Skeletal muscle tissue (tissue), 4 donors: ENCODE results near the gene GADD45G. TPM values are rescaled to one million over a fixed set of nuclear protein-coding genes. Genes with fewer than 3 reads are reported as not detected.

Experiments used
- H3K27ac ChIP-seq: one replicate; pipeline ENCODE4 v1.7.0; 2013; ENCODE audit warnings: mild to moderate bottlenecking, low read depth, low read length, inconsistent platforms
- H3K27me3 ChIP-seq, 3 donors: one replicate each; pipeline ENCODE4 v1.7.0; 2013; ENCODE audit warnings: low read length in 3 of 3; ENCODE audit not compliant: control insufficient read depth in 3 of 3, insufficient read depth in 3 of 3
- H3K36me3 ChIP-seq, 3 donors: one replicate each; pipeline ENCODE4 v1.7.0; 2013; ENCODE audit warnings: low read length in 3 of 3; ENCODE audit not compliant: control insufficient read depth in 3 of 3, insufficient read depth in 3 of 3
- H3K4me1 ChIP-seq, 3 donors: one replicate each; pipeline ENCODE4 v1.7.0; 2013; ENCODE audit warnings: low read length in 3 of 3, mild to moderate bottlenecking in 3 of 3; ENCODE audit not compliant: control insufficient read depth in 3 of 3, insufficient read depth in 3 of 3
- H3K4me3 ChIP-seq, 3 donors: one replicate each; pipeline ENCODE4 v1.7.0; 2013; ENCODE audit warnings: low read length in 3 of 3
- H3K9ac ChIP-seq, 3 donors: one replicate each; pipeline ENCODE4 v1.7.0; 2013; ENCODE audit warnings: low read length in 3 of 3, mild to moderate bottlenecking in 3 of 3, moderate library complexity in 2 of 3, low read depth in 1 of 3
- H3K9me3 ChIP-seq, 3 donors: one replicate each; pipeline ENCODE4 v1.7.0; 2013; ENCODE audit warnings: low read length in 3 of 3; ENCODE audit not compliant: control insufficient read depth in 3 of 3
- total RNA-seq: library from RNA; depleted of rRNA; stranded (reverse); fragments of >200 nt; gene quantifications from one replicate; pipeline ENCODE4 v1.2.3, GENCODE V29; 2014
- donor health status: Osteomylitis.

The GADD45G gene
- total RNA-seq, 1 donor from 2014 or later = 2.1 TPM

DNA sequence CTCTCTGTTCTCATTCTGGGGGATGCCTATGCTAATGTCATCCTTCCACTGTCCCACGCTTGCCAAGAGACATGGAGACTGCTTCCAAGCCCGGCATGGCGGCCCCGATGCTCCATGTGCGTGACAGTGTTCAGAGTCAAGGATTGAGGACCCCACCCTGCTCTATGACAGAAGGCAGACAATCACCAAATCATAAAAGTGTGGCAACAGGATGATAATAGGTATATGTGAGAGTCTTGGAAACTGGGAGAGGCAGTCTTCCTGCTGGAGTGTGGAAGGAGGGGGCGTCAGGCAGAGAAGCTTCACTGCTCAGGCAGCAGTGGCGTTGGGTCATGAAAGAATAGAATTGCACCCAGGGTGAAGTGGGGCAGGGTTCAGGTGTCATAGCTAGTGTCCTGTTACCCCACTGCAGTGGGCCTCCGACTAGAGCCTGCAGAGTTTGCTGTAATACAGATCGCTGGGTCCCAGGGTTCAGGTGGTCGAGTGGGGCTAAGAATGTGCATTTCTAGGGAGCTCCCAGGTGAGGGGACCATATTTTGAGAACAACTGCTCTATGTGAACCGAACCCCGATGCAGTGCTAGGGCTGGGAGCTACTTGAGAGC is 12.5 kb upstream of the GADD45G start:
- Histone ChIP-seq H3K4me1 (no peaks in the 10 kb centered on the region), H3K9ac (no peak overlapping the region), H3K27ac (no peak overlapping the region), H3K27me3 (peaks cover 0 to 7% (median 3%) of the 10 kb centered on the region in 3 donors), H3K36me3 (no peaks in the 10 kb centered on the region), H3K4me3 (no peak overlapping the region), H3K9me3 (no peaks in the 10 kb centered on the region)

DNA sequence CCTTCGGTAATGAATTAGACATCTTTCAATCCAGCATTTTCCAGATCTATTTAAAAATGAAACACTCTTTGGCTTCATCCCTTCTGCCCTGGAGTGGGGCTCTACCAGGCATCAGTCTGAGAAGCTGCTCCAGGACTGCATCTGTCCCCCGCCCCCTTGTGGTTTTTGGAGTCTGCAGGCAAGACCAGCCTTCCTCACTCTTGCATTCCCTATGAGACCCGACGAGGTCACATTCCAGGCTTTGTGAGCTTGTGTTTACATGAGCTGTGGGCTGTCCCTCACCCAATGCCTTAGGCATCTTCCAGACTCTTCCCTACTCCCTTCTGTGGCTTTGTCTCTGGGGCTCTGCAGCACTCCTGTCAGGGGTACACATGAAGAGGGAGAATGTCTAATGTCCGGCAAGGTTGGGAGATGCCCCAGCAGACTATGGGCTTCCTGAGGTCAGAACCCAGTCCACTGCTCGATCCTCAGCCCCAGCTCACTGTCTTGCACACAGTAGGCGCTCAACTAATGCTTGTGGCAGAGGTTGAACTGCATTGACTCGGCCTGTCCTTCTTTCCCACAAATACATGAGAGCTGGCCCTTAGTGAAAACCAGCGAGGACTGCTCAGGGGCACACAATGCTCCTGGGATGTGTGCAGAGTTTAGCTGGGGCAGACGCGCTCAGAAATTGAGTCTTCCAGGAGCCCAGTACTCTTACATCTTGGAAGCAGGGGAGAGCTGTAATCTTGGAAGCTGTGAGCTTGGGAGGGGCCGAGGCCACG is 11.7 kb upstream of the GADD45G start:
- no peak overlapping the region for H3K9ac ChIP-seq
- no peaks in the 10 kb centered on the region for H3K4me1 ChIP-seq
- H3K27ac ChIP-seq = no peak overlapping the region
- no peaks in the 10 kb centered on the region for H3K9me3 ChIP-seq
- no peaks in the 10 kb centered on the region for H3K36me3 ChIP-seq
- peaks cover 0 to 7% (median 3%) of the 10 kb centered on the region in 3 donors for H3K27me3 ChIP-seq
- no peak overlapping the region for H3K4me3 ChIP-seq

DNA sequence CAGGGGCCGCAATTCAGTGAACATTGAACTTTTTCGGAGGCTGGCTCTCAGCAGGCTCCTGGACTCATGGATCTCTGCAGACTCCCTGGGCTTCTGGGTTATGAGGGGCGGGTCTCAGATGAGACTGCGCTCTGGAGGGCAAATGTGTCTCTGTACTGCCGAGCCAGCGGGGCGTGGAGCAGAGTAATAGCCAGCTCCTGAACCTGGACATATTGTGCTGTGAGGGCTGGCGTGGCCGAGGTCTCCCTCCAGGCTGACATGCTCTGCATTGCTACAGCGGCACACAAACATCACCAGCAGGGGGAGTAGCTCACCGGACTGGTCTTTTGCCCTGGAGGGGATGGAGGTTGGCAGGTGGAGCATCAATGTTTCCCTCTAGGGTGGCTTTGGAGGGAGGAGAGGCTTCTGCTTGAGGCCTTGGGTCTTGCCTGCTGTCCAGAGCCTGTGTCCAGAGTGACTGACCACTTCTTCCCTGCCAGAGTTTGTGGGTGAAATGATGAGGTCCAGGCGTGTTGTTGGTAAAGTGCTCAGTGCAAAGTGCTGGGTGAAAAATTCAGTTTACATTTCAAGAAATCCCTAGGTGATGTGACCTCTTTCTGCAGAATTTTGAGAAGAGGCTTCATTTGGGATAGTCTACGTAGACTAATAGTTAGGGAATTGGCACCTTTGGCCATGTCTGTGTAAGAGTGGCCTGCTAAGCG is 10.9 kb upstream of the GADD45G start:
- H3K27me3 ChIP-seq = peaks cover 0 to 7% (median 3%) of the 10 kb centered on the region in 3 donors
- H3K36me3 ChIP-seq = no peaks in the 10 kb centered on the region
- H3K9ac ChIP-seq = no peak overlapping the region
- H3K27ac ChIP-seq = no peak overlapping the region
- H3K9me3 ChIP-seq = no peaks in the 10 kb centered on the region
- H3K4me3 ChIP-seq = no peak overlapping the region
- H3K4me1 ChIP-seq = no peaks in the 10 kb centered on the region

DNA sequence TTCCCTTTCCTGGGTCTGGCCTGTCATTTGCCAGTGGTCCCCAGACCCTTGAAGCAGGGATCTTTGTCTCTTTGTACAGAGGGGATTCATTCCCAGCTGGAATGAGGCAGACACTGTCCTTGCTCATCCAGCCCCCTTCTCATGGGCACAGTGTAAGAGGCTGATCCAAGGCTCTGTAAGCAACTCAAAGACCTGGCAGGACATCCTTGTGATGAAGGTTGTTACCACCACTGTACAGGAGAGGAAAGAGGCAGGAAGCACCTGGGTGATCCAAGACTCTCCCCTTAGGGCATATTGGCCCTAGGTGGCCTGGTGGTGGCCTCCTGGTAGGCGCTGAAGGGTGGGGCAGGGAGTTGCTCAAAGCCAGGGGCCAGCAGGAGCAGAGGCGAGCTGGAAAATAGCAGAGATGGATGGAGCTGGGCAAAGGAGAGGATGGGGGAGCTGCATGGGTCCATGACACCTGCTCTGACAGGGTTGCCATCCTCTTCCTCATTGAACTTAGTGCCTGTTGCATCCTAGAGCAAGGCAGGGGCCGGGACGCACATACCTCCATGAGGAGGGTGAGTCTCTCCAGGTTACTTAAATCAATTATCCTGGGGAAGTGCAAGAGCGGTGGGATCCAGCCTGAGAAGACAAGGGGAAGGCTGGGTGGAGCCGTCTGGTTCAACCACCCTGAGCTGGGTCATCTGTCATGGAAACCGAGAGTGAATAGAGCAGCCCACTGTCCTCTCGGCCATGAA is 9.8 kb upstream of the GADD45G start:
- no peak overlapping the region for H3K27ac ChIP-seq
- no peak overlapping the region for H3K4me3 ChIP-seq
- H3K9ac ChIP-seq = no peak overlapping the region
- H3K27me3 ChIP-seq = peaks cover 0 to 7% (median 3%) of the 10 kb centered on the region in 3 donors
- no peaks in the 10 kb centered on the region for H3K4me1 ChIP-seq
- H3K9me3 ChIP-seq = no peaks in the 10 kb centered on the region
- H3K36me3 ChIP-seq = no peaks in the 10 kb centered on the region

DNA sequence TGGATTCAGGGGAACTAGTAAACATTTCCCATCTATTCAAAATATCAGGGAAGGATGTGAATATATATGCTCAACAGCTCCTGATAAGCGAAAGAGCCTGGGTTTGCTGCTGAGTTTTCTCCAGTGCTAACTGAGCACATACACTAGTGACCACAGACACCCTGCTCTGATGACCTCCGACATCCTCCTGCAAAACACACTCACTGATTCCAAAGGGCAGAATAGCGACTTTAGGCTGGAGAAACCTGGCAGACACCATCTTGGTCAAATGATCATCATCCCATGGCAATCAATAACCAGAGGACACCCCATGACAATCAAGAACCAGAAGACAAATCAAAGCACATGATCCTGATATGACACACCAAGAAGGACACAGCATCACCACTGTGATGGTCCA is 9.2 kb upstream of the GADD45G start:
- Histone ChIP-seq H3K36me3 (no peaks in the 10 kb centered on the region), H3K4me3 (no peak overlapping the region), H3K9ac (no peak overlapping the region), H3K4me1 (no peaks in the 10 kb centered on the region), H3K27ac (no peak overlapping the region), H3K9me3 (no peaks in the 10 kb centered on the region), H3K27me3 (peaks cover 0 to 7% (median 0%) of the 10 kb centered on the region in 3 donors)

DNA sequence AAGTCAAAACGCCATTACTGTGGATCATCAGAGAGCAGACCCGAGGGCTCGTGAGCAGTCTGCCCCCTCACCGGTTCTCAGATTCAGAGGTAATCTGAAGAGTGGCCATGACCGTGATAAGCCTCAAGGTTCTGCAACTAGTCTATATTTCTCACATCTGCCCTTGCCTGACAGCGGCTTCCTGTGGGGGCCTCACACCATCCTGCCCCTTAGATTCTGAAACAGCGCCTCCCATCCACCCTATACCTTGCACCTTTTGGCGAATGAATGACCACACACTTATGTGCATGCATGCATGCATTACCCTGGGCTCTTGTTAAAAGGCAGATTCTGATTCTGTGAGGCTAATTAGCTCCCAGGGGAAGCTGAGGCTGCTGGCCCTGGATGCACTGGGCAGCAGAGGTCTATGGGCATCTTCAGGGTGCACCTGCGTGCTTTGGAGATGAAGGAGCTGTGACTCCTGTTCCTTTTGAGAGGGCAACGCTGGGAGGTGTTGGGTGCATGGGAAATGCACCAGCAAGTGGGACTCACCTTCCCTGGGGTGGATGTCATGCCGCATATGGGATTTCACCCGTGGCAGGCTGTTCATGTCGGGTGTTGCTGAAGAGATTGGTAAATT is 7.8 kb upstream of the GADD45G start:
- H3K9ac ChIP-seq = no peak overlapping the region
- no peak overlapping the region for H3K4me3 ChIP-seq
- H3K4me1 ChIP-seq = no peaks in the 10 kb centered on the region
- H3K9me3 ChIP-seq = no peaks in the 10 kb centered on the region
- H3K27ac ChIP-seq = no peak overlapping the region
- no peaks in the 10 kb centered on the region for H3K36me3 ChIP-seq
- H3K27me3 ChIP-seq = peaks cover 0 to 3% (median 0%) of the 10 kb centered on the region in 3 donors

DNA sequence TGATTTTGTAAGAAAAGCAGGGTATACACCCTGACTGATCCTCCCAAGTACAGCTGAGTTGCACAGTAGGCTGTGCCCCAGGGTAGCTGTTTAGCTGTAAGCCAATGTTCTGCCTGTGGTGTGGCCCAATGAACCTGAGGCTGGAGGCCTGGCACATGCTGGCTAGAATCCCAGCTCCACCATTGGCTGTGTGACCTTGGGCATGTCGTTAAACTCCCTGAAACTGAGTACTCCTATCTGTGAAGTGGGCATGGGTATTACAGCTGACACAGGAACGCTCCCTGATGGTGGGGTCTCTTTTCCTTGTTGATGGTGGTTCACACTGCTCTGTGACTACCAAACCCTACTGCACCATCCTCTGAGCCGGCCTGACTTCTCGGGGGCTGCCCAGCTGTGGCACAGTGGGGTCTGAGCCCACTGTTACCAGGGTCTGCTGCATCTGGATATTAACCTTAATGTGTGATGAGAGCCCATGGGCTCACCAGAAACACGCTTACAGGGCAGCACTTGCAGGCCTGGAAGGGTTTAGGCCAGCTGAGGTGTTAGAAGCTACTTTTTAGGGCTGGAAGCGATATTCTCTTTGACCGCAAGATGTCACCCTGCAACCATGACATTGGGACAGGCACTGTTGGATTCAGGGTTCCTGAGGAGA is 7.0 kb upstream of the GADD45G start:
- Histone ChIP-seq H3K36me3 (no peaks in the 10 kb centered on the region), H3K9ac (no peak overlapping the region), H3K27ac (no peak overlapping the region), H3K4me3 (no peak overlapping the region), H3K9me3 (no peaks in the 10 kb centered on the region), H3K4me1 (peaks cover under 1% of the 10 kb centered on the region in 3 donors), H3K27me3 (no peaks in the 10 kb centered on the region)

DNA sequence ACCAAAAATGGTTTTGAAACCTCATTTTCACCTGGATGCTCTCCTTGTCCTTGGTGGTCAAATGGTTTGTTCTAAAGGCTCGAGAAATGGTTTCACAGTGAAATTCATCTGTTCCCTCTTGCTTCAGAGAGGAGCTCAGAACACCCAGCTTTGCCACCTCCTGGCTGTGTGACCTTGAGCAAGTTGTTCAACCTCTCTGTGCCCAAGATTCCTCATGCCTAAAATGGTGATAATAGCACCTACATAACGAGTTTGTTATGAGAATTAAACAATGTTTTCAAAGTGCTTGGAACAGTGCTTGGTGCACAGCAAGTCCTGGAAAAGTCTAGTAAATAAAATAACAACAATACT is 6.5 kb upstream of the GADD45G start:
- Histone ChIP-seq H3K9me3 (no peaks in the 10 kb centered on the region), H3K27me3 (no peaks in the 10 kb centered on the region), H3K9ac (no peak overlapping the region), H3K4me3 (no peak overlapping the region), H3K4me1 (peaks cover 6% of the 10 kb centered on the region in 3 donors), H3K27ac (no peak overlapping the region), H3K36me3 (no peaks in the 10 kb centered on the region)

DNA sequence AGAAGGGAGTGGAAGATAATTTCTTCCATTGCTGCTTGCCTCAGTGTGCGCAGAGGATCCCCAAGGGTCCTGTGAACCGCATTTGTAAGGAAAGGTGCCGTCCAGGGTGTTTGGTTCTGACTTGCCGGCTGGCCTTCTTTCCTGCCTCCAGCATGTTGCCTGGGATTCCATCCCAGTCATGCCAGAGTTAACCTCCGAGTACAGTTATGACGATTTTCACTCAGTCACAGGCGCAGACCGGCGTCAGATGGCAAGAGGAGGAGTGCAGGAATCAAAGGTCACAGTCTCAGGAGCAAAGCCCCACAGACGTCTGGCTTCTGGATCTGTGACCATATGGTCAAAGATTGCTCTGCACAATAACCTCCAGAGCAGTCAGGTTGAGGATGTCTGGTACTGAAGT is 5.9 kb upstream of the GADD45G start:
- no peaks in the 10 kb centered on the region for H3K27me3 ChIP-seq

More for the DNA sequence above, 5.9 kb upstream of the GADD45G start:
- Histone ChIP-seq H3K4me3 (no peak overlapping the region), H3K9me3 (no peaks in the 10 kb centered on the region), H3K4me1 (peaks cover 11 to 12% (median 12%) of the 10 kb centered on the region in 3 donors), H3K36me3 (no peaks in the 10 kb centered on the region), H3K27ac (no peak overlapping the region), H3K9ac (no peak overlapping the region)
